Naive thymus-derived CD8-positive, alpha-beta T cell (primary cell): ENCODE measurements around the gene ZBTB22. TPM values are rescaled to one million over a fixed set of nuclear protein-coding genes. Genes with fewer than 3 reads are reported as not detected.
"Not testable (repeated sequence)": the region's sequence is repeated elsewhere in the genome, so short reads cannot be mapped to it uniquely, and the experiment has no call there.

Experiments used
- ATAC-seq, 2 donors: fragments of 150-1000 bp; cut with Tn5 transposase in 1 of 2; sonication (Bioruptor Pico), chemical (Tn5 transposase) in 1 of 2; 1 replicate in 1 of 2; 2 replicates in 1 of 2; pipeline ENCODE4 v1.10.0; 2021; ENCODE audit warnings: mild to moderate bottlenecking in 2 of 2, moderate library complexity in 2 of 2
- POLR2A ChIA-PET: fragments of 350-600 bp; sonication (Branson Sonifier 250); formaldehyde crosslinking; loops from one replicate; lab custom pipeline; 2021; ENCODE audit warnings: antibody characterized with exemption; lab: Charles Lee
- DNase-seq, 10 donors: peaks; one replicate each; pipeline versions ENCODE4 v3.0.0 to v3.0.0-alpha.2; 2020 to 2022
- H3K27ac Mint-ChIP-seq, 10 donors: one replicate each; pipeline ENCODE4 v1.8.0; 2020 to 2022; ENCODE audit warnings: mild to moderate bottlenecking in 10 of 10, mixed read lengths in 10 of 10, moderate library complexity in 4 of 10, inconsistent platforms in 1 of 10
- H3K27me3 Mint-ChIP-seq, 5 donors: one replicate each; pipeline ENCODE4 v1.8.0; 2021 to 2022; ENCODE audit warnings: mixed read lengths in 5 of 5
- H3K36me3 Mint-ChIP-seq, 3 donors: one replicate each; pipeline ENCODE4 v1.8.0; 2020 to 2022; ENCODE audit warnings: mixed read lengths in 3 of 3, mild to moderate bottlenecking in 2 of 3, inconsistent platforms in 1 of 3
- H3K4me1 Mint-ChIP-seq, 4 donors: one replicate each; pipeline ENCODE4 v1.8.0; 2021 to 2022; ENCODE audit warnings: mixed read lengths in 4 of 4
- H3K4me3 Mint-ChIP-seq, 10 donors: one replicate each; pipeline ENCODE4 v1.8.0; 2020 to 2022; ENCODE audit warnings: mild to moderate bottlenecking in 10 of 10, mixed read lengths in 10 of 10, moderate library complexity in 6 of 10, inconsistent platforms in 1 of 10
- H3K9me3 Mint-ChIP-seq, 9 donors: one replicate each; pipeline ENCODE4 v1.8.0; 2020 to 2022; ENCODE audit warnings: mixed read lengths in 9 of 9, mild to moderate bottlenecking in 3 of 9, inconsistent platforms in 1 of 9, moderate library complexity in 1 of 9
- polyA plus RNA-seq, 3 donors: library from polyadenylated mRNA; unstranded; fragments of 300-500 nt; fragmentation: Illumina TruSeq; gene quantifications; one replicate each; pipeline ENCODE4 v1.2.3, GENCODE V29; 2021
- total RNA-seq, 8 experiments: library from RNA in 2 of 8; stranded (reverse) in 2 of 8; gene quantifications; one replicate each; pipeline ENCODE4 v1.2.3 and lab custom pipeline; 2021 to 2026

Gene ZBTB22
- total and polyA plus RNA-seq, 5 experiments from 2014 or later = 10.4 to 33.6 (median 13.4) TPM

- no peak for ATAC-seq
- peaks cover 0 to 63% (median 2%) of the 10 kb centered on the region in 3 donors for H3K36me3 Mint-ChIP-seq
- POLR2A ChIA-PET = interaction anchor here (0.6 to 5.1 kb wide), 21 partner anchors 8 to 431 kb away, joined by 3 to 128 read pairs (median 9); partner anchors contain the start of genes CUTA, PFDN6, PHF1 and PSMB9
Measured at GRCh38 chr6:33276581-33276863, 41.0 kb downstream of the ZBTB22 start.

DNA sequence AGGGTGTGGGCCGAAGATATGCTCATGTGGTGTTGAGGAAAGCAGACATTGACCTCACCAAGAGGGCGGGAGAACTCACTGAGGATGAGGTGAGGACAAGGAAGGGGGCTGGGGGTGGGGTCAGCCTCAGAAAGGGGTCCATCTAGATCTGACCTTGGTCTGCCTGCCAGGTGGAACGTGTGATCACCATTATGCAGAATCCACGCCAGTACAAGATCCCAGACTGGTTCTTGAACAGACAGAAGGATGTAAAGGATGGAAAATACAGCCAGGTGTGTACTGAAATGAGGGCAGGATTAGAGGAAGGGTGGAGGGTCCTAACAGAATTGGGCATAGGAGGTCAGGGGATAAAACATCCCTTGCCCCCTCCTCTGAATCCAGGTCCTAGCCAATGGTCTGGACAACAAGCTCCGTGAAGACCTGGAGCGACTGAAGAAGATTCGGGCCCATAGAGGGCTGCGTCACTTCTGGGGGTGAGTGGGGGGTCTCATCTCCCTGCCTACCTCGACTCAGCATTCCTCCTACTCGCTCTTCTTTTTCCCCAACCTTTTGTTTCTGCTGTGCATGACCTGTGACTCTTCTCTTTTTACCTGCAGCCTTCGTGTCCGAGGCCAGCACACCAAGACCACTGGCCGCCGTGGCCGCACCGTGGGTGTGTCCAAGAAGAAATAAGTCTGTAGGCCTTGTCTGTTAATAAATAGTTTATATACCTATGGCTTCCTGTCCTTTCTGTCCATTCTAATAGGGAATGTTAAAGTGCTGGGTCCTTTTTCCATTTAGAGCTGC is 41.6 kb downstream of the ZBTB22 start:
- not testable (repeated sequence) for H3K9me3 Mint-ChIP-seq, H3K27me3 Mint-ChIP-seq, ATAC-seq, DNase-seq
- POLR2A ChIA-PET = interaction anchor here (1.2 to 5.1 kb wide), 12 partner anchors 7 to 304 kb away, joined by 4 to 128 read pairs (median 13); partner anchors contain the start of genes PFDN6, RGL2, RING1 and TAPBP
- peak overlapping the region; percentile 78 to 92 (median 85) for H3K4me3 Mint-ChIP-seq
- peak overlapping the region in 9 of 10 donors; percentile 85 to 96 (median 90) for H3K27ac Mint-ChIP-seq
- peaks cover 0 to 61% (median 2%) of the 10 kb centered on the region in 3 donors for H3K36me3 Mint-ChIP-seq
- H3K4me1 Mint-ChIP-seq = peaks cover 34 to 85% (median 80%) of the 10 kb centered on the region in 4 donors

More at GRCh38 chr6:33276581-33276863, 41.0 kb downstream of the ZBTB22 start:
- peak overlapping the region in 9 of 10 donors; percentile 85 to 96 (median 90) for H3K27ac Mint-ChIP-seq
- H3K4me1 Mint-ChIP-seq = peaks cover 34 to 83% (median 79%) of the 10 kb centered on the region in 4 donors
- no peaks in the 10 kb centered on the region for H3K9me3 Mint-ChIP-seq
- H3K27me3 Mint-ChIP-seq = no peaks in the 10 kb centered on the region
- H3K4me3 Mint-ChIP-seq = peak overlapping the region; percentile 78 to 92 (median 85)
- DNase-seq = no peak

- peaks cover 0 to 57% (median 4%) of the 10 kb centered on the region in 3 donors for H3K36me3 Mint-ChIP-seq
- POLR2A ChIA-PET = interaction anchor here (1.1 kb wide), 1 partner anchor 25 kb away, joined by 3 read pairs; the partner anchor contains the start of gene RGL2
- no peaks in the 10 kb centered on the region for H3K27me3 Mint-ChIP-seq
- ATAC-seq (no peak), DNase-seq (no peak)
- H3K4me3 Mint-ChIP-seq = peak overlapping the region; percentile 50 to 99 (median 96)
- H3K27ac Mint-ChIP-seq = peak overlapping the region; percentile 25 to 100 (median 98)
- peaks cover 39 to 88% (median 79%) of the 10 kb centered on the region in 4 donors for H3K4me1 Mint-ChIP-seq
- H3K9me3 Mint-ChIP-seq = no peaks in the 10 kb centered on the region
Measured at GRCh38 chr6:33273924-33274902, 43.3 kb downstream of the ZBTB22 start.

- no peak for DNase-seq
- H3K27me3 Mint-ChIP-seq = no peaks in the 10 kb centered on the region
- H3K36me3 Mint-ChIP-seq = peaks cover 0 to 59% (median 4%) of the 10 kb centered on the region in 3 donors
- POLR2A ChIA-PET = interaction anchor here (1.1 to 5.4 kb wide), 8 partner anchors 9 to 157 kb away, joined by 3 to 93 read pairs (median 44); partner anchors contain the start of genes PFDN6, RGL2, WDR46 and ZBTB22
- peak overlapping the region; percentile 99 to 100 (median 99) for H3K27ac Mint-ChIP-seq
- peak overlapping the region; percentile 92 to 99 (median 96) for H3K4me3 Mint-ChIP-seq
- H3K9me3 Mint-ChIP-seq = no peaks in the 10 kb centered on the region
- H3K4me1 Mint-ChIP-seq = peaks cover 36 to 82% (median 75%) of the 10 kb centered on the region in 4 donors
- ATAC-seq = no peak
Measured at GRCh38 chr6:33273129-33273923, 44.2 kb downstream of the ZBTB22 start.

- H3K4me1 Mint-ChIP-seq = peaks cover 35 to 75% (median 73%) of the 10 kb centered on the region in 4 donors
- no peaks in the 10 kb centered on the region for H3K9me3 Mint-ChIP-seq
- ATAC-seq (peak; percentile 1 to 8), DNase-seq (no peak)
- peak overlapping the region; percentile 99 to 100 (median 99) for H3K27ac Mint-ChIP-seq
- no peaks in the 10 kb centered on the region for H3K27me3 Mint-ChIP-seq
- peaks cover 0 to 63% (median 8%) of the 10 kb centered on the region in 3 donors for H3K36me3 Mint-ChIP-seq
- H3K4me3 Mint-ChIP-seq = peak overlapping the region; percentile 92 to 99 (median 96)
- POLR2A ChIA-PET = interaction anchor here (0.8 to 5.4 kb wide), 30 partner anchors 10 to 427 kb away, joined by 3 to 93 read pairs (median 7); partner anchors contain the start of genes CUTA, PFDN6, RGL2 and RING1
Measured at GRCh38 chr6:33272275-33273128, 45.0 kb downstream of the ZBTB22 start.

DNA sequence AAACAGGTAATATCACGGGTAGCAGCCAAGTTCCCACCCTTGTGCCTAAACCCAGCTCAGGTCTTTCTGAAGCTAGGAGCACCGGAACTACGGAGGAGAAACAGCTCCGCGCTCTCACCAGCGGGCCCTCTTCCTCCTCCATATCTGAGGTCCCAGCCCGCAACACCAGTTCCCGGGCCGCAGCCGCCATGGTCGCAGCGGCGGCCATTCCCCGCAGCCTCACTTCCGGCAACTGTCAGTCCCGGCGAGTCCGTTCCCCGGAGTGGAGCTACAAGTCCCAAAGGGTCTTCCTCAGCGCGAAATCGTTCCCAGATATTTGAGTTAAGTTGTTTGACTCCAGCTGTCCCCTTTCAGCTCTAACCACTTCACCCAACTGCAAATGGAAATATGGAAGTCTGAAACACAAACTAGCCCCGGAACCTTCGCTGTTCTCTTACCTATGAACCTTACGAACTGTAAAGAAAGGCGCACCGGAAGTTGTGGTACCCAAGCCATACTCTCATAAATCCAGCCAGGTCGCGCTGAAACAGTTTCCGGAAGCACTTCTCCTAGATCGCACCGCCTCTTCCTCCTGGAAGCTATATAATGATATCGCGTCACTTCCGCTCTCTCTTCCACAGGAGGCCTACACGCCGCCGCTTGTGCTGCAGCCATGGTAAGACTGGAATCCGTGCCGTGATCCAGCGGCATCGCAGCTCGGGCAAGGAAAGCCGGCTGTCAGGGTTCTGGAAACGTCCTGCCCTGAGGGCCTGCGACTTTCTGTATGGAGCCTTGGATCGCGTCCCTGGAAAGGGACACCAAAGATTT is 45.9 kb downstream of the ZBTB22 start, which contains the start of the genes RPS18 and VPS52:
Gene RPS18, plus strand, starts transcription at position 608 of the 807 bp plus-strand sequence. Its CDS starts 45 bp downstream, at position 653.
Gene VPS52, minus strand, starts transcription at position 409 of the 807 bp plus-strand sequence. Its CDS starts 201 bp downstream, at position 208.
- DNase-seq = peak; percentile 78 to 100 (median 94)
- POLR2A ChIA-PET = interaction anchor here (0.6 to 5.4 kb wide), 41 partner anchors 9 to 1607 kb away, joined by 3 to 93 read pairs (median 6); partner anchors contain the start of genes CUTA, HSD17B8, PFDN6 and RGL2
- peak; percentile 86 to 88 for ATAC-seq
- Mint-ChIP-seq H3K9me3 (no peaks in the 10 kb centered on the region), H3K36me3 (peaks cover 0 to 70% (median 10%) of the 10 kb centered on the region in 3 donors), H3K4me3 (peak within 1 kb of the TSS; percentile 92 to 99 (median 96)), H3K27me3 (no peaks in the 10 kb centered on the region), H3K27ac (peak within 1 kb of the TSS; percentile 99 to 100 (median 99)), H3K4me1 (peaks cover 34 to 71% (median 70%) of the 10 kb centered on the region in 4 donors)

- ATAC-seq (peak; percentile 38 to 52), DNase-seq (no peak)
- Mint-ChIP-seq H3K9me3 (no peaks in the 10 kb centered on the region), H3K4me1 (peaks cover 29 to 65% (median 64%) of the 10 kb centered on the region in 4 donors), H3K4me3 (peak overlapping the region; percentile 92 to 99 (median 96)), H3K36me3 (peaks cover 3 to 70% (median 13%) of the 10 kb centered on the region in 3 donors), H3K27me3 (no peaks in the 10 kb centered on the region), H3K27ac (peak overlapping the region; percentile 99 to 100 (median 99))
- POLR2A ChIA-PET = interaction anchor here (0.6 to 5.4 kb wide), 34 partner anchors 8 to 1607 kb away, joined by 3 to 93 read pairs (median 7); partner anchors contain the start of genes CUTA, HSD17B8, PFDN6 and RGL2
Measured at GRCh38 chr6:33271117-33271467, 46.5 kb downstream of the ZBTB22 start.
